IPS DF 6.9 (cell line): Measurements from ENCODE around the gene HSPB8.
"Not testable (repeated sequence)": the region's sequence is repeated elsewhere in the genome, so short reads cannot be mapped to it uniquely, and the experiment has no call there.

Source experiments
- DNase-seq: peaks from one replicate; pipeline ENCODE4 v3.0.0-alpha.2; 2013; ENCODE audit warnings: low read depth, low spot score
- H3K27ac ChIP-seq: one replicate; pipeline ENCODE4 v1.5.1; 2013; ENCODE audit warnings: low read length, control low read depth
- H3K27me3 ChIP-seq: 2 replicates; pipeline ENCODE4 v1.6.1; 2013; ENCODE audit warnings: mild to moderate bottlenecking, low read length; ENCODE audit not compliant: control insufficient read depth, insufficient read depth
- H3K36me3 ChIP-seq: 2 replicates; pipeline ENCODE4 v1.6.1; 2013; ENCODE audit warnings: low read length; ENCODE audit not compliant: control insufficient read depth, insufficient read depth
- H3K4me1 ChIP-seq: 2 replicates; pipeline ENCODE4 v1.6.1; 2013; ENCODE audit warnings: low read length; ENCODE audit not compliant: control insufficient read depth, insufficient read depth
- H3K4me3 ChIP-seq: 2 replicates; pipeline ENCODE4 v1.5.1; 2013; ENCODE audit warnings: mild to moderate bottlenecking, low read length
- H3K9me3 ChIP-seq: 2 replicates; pipeline ENCODE4 v1.6.1; 2013; ENCODE audit warnings: low read length, inconsistent platforms; ENCODE audit not compliant: control insufficient read depth, insufficient read depth
- WGBS: extraction: QIAGEN DNeasy Blood & Tissue Kit; methylation state at CpG from one replicate; pipeline ENCODE4 v1.1.7; 2013; ENCODE audit warnings: mixed read lengths, missing lambda C conversion rate; ENCODE audit not compliant: insufficient read length, insufficient coverage; 5-methylcytosine and 5-hydroxymethylcytosine counted together

Gene HSPB8

GRCh38 chr12:119206348-119207062, 27.8 kb downstream of the HSPB8 start:
- Histone ChIP-seq H3K27ac (no peak overlapping the region), H3K27me3 (no peaks in the 10 kb centered on the region)
- WGBS, result no CpG with 5 or more reads among the region's 8 CpGs

GRCh38 chr12:119207063-119207560, 28.4 kb downstream of the HSPB8 start:
- Histone ChIP-seq H3K4me3 (no peak overlapping the region), H3K4me1 (peaks cover 7% of the 10 kb centered on the region), H3K27ac (no peak overlapping the region), H3K27me3 (no peaks in the 10 kb centered on the region), H3K9me3 (no peaks in the 10 kb centered on the region), H3K36me3 (no peaks in the 10 kb centered on the region)
- no peak for DNase-seq
- WGBS, result no CpG with 5 or more reads among the region's 2 CpGs

More at GRCh38 chr12:119206348-119207062, 27.8 kb downstream of the HSPB8 start:
- DNase-seq, result no peak
- Histone ChIP-seq H3K9me3 (no peaks in the 10 kb centered on the region), H3K36me3 (no peaks in the 10 kb centered on the region), H3K4me3 (no peak overlapping the region), H3K4me1 (peaks cover 9% of the 10 kb centered on the region)

- no CpG with 5 or more reads among the region's 6 CpGs for WGBS
- Histone ChIP-seq H3K27ac (no peak overlapping the region), H3K4me1 (peaks cover 2% of the 10 kb centered on the region; the same call in 1 of the 2 replicates), H3K36me3 (no peaks in the 10 kb centered on the region), H3K27me3 (no peaks in the 10 kb centered on the region), H3K9me3 (no peaks in the 10 kb centered on the region), H3K4me3 (no peak overlapping the region)
- no peak for DNase-seq
Measured at GRCh38 chr12:119208626-119209061, 29.9 kb downstream of the HSPB8 start.

- no peak for DNase-seq
- H3K36me3 ChIP-seq, result no peaks in the 10 kb centered on the region
- H3K4me3 ChIP-seq, result no peak overlapping the region
- no CpG with 5 or more reads among the region's 13 CpGs for WGBS
- H3K9me3 ChIP-seq, result no peaks in the 10 kb centered on the region
- H3K27ac ChIP-seq, result no peak overlapping the region
- H3K27me3 ChIP-seq, result no peaks in the 10 kb centered on the region
- H3K4me1 ChIP-seq, result no peaks in the 10 kb centered on the region
Measured at GRCh38 chr12:119211884-119212283, 33.2 kb downstream of the HSPB8 start.

GRCh38 chr12:119216084-119216483, 37.4 kb downstream of the HSPB8 start:
- Histone ChIP-seq H3K9me3 (no peaks in the 10 kb centered on the region), H3K4me1 (no peaks in the 10 kb centered on the region; the same call in 1 of the 2 replicates), H3K36me3 (no peaks in the 10 kb centered on the region), H3K27me3 (no peaks in the 10 kb centered on the region), H3K4me3 (no peak overlapping the region), H3K27ac (no peak overlapping the region)
- no CpG with 5 or more reads among the region's 7 CpGs for whole genome bisulfite sequencing
- DNase-seq, result no peak

GRCh38 chr12:119218875-119219274, 40.1 kb downstream of the HSPB8 start:
- H3K36me3 ChIP-seq, H3K4me3 ChIP-seq, H3K9me3 ChIP-seq, H3K27ac ChIP-seq, DNase-seq, H3K4me1 ChIP-seq, H3K27me3 ChIP-seq: not testable (repeated sequence)
- no CpG with 5 or more reads among the region's 9 CpGs for WGBS

GRCh38 chr12:119222222-119222951, 43.7 kb downstream of the HSPB8 start:
- H3K4me3 ChIP-seq, result no peak overlapping the region
- WGBS, result no CpG with 5 or more reads among the region's 5 CpGs
- no peaks in the 10 kb centered on the region for H3K9me3 ChIP-seq
- no peak for DNase-seq
- H3K36me3 ChIP-seq, result no peaks in the 10 kb centered on the region
- no peak overlapping the region for H3K27ac ChIP-seq
- H3K27me3 ChIP-seq, result no peaks in the 10 kb centered on the region
- peaks cover 1% of the 10 kb centered on the region for H3K4me1 ChIP-seq

GRCh38 chr12:119225454-119225853, 46.7 kb downstream of the HSPB8 start:
- no peak for DNase-seq
- Histone ChIP-seq H3K4me1 (peaks cover 1% of the 10 kb centered on the region), H3K27me3 (no peaks in the 10 kb centered on the region), H3K9me3 (no peaks in the 10 kb centered on the region), H3K27ac (no peak overlapping the region), H3K4me3 (no peak overlapping the region), H3K36me3 (no peaks in the 10 kb centered on the region)
- WGBS, result no CpG with 5 or more reads among the region's 4 CpGs

- Histone ChIP-seq H3K4me1 (peaks cover 4% of the 10 kb centered on the region), H3K27ac (no peak overlapping the region), H3K27me3 (no peaks in the 10 kb centered on the region), H3K4me3 (no peak overlapping the region), H3K9me3 (no peaks in the 10 kb centered on the region), H3K36me3 (no peaks in the 10 kb centered on the region)
- no peak for DNase-seq
- no CpG with 5 or more reads among the region's 3 CpGs for WGBS
Measured at GRCh38 chr12:119227292-119227691, 48.6 kb downstream of the HSPB8 start.

GRCh38 chr12:119229205-119229604, 50.5 kb downstream of the HSPB8 start:
- WGBS, result no CpG with 5 or more reads among the region's 2 CpGs
- H3K27ac ChIP-seq, result no peak overlapping the region
- no peaks in the 10 kb centered on the region for H3K27me3 ChIP-seq
- H3K4me1 ChIP-seq, result peaks cover 4% of the 10 kb centered on the region
- H3K36me3 ChIP-seq, result no peaks in the 10 kb centered on the region
- no peaks in the 10 kb centered on the region for H3K9me3 ChIP-seq
- no peak overlapping the region for H3K4me3 ChIP-seq
- no peak for DNase-seq
